Epidermal melanocyte (primary cell): ENCODE results near the gene EDN2.

Source experiments
- DNase-seq: peaks from one replicate; pipeline ENCODE4 v3.0.0; 2011; ENCODE audit warnings: low spot score; ENCODE audit not compliant: insufficient read length

EDN2 gene

DNA sequence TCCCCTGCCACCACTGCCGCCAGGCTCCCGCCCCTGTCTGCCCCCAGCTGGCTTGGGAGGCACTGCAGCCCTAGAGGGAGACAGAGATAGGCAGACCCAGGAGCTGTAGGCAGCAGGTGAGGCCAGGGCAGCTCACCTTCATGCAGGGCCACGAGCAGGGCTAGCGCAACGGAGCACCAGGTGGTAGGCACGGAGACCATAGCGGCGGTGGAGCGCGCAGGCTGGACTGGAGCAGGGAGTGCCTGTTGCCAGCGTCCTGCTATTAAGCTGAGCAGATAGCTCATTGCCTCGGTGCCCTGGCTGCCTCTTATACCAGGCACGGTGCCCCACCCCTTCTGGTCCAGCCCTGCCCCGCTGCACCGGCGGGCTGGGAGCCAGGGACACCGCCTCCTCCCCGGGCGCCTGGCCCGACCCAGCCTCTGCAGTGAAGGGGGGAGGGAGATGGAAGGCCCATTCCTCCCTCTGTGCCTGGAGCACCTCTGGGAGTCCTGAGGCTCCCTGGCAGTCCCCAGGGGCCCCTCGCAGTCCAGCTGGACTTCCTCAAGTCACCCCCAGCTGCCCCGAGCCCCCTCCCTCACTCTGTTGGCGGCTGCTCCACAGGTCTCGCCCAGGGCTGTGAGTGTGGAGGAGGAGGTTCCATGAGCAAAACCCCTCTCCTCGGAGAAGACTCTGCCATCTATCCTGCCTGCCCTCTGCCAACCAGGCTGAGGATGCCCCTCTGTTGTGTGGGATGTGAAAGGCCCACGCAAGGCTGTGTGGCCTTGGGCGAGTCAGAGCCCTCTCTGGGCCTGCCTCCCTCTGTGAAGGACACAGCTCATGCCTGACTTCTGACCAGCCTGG lies at the start of gene EDN2:
TSS of gene EDN2 (minus strand) at position 282 of the 840 bp plus-strand sequence. CDS start at position 200, 82 bp downstream.
- no peak for DNase-seq

DNA sequence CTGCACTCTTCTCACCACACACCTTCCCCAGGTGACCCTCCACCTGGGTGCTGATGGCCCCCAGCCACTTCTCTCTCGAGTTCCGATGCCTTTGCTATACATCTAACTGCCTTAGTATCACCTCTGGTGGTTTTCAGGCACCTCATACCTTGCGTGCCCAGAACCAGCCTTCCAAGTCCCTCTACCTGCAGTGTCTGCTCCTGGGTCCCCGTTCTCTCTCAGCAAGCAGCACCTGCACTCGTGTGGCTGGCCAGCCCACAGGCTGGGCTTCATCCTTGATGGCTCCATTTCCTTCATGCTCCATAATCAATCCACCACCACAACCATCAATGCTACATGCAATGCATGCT lies 49.2 kb upstream of the EDN2 start:
- no peak for DNase-seq

DNA sequence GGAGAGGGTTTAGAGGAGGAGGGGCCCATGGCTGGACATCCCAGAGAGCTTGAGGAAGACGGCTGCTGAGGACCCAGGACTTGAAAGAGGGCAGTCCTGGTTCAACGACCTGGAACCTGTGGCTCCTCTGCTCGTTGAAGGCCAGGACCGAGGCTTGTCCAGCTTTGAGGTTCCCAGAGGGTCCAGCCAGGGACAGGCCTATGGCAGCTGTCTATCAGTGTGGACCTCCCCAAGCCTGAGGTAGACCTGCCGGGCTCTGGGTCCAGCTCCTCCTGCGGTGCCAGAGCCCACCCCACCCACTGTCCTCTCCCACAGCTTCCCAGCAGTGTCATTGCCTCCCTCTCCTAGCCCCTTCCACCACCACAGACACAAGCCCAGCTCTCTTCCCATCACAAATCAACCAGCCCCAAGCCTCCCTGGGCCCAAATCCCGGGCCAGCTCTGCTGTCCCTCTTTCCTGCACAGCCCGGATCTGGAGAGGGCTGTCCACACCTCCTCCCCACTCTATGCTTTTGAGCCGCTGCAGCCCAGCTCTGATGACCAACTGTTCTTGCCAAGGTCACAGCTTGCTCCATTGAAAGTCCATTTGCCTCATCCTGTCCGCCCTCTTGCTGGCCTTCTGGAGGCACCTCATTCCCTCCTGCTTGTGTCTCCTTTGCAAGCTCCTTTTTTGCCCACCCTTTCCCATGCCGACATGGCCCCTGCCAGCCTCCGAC lies 48.7 kb upstream of the EDN2 start:
- no peak for DNase-seq

DNA sequence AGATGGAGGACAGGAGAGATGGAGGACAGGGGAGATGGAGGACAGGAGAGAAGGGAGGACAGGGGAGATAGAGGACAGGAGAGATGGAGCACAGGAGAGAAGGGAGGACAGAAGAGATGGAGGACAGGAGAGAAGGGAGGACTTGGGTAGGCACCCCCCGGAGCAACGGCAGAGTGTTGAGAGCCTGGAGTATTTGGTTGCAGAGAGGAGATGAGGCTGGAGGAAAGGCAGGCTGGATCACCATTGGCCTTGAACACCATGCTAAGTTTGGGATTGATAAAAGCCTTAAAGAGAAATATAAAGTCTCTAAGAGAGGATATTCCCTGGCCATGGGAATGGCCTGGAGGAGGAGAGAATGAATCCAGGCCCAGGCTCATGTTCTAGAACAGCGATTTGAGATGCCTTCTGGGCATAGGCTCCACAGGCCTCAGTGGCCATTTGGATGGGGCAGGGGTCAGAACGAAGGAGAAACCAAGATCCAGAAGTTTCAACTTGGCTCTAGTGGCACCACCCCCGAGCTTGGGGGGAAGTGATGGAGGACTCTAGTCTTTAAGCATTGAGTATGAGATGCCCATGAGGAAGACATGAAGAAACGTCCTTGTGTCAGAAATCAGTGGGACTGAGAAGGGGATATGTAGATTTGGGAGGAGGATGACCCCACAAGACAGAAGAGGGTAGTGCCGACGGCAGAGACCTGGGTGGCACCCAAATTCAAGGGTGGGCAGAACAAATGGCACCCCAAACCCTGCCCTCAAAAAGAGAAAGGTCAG lies 47.9 kb upstream of the EDN2 start:
- DNase-seq: no peak

DNA sequence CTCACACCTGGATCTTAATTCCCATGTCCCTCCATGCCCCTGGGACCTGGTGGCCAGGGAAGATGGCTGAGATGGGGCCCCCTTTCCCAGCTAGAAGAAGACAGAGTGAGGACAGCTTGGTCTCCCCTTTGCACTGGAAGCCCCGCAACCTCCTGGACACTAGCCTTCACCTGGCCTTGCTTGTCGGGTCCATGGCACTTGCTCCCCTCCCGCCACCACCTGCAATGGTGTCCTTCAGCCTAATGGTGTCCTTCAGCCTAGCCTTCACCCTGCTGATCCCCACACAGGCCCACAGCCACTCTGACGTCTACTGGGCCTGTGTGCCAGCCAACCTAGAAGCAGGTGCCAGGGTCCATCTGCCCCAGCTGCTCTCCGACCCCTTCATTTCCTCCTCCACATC lies 45.9 kb upstream of the EDN2 start:
- DNase-seq: no peak

DNA sequence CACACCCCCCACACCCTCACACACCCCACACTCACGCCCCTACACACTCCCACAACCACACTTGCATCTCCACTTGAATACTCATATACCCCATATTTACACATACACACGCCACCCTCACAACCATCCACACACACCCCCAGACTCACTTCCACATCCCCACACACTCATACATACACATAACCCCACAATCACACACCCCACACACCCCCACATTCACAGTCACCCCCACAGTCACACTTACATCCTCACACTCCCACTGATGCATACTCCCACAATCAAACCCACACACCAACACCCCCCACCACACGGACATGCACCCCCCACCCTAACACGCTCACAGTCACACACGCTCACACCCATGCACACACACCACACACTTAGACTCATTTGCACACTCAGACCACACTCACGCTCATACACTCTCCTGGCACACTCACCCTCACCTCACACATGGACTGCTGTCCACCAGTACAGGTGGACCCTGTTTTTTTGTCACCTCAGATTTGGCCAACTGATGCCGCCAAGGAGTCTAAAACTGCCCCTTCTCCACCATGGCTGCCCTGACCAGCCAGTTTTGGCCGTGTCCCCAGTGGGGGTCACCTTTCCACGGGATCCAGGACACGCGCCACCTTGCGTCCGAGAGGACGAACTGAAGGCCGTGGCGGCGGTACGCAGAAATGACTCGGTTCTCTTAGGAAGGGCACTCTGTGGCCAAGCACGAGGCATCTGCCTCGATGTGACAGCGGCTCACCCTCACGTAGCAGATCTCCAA lies 45.3 kb upstream of the EDN2 start:
- DNase-seq: no peak

DNA sequence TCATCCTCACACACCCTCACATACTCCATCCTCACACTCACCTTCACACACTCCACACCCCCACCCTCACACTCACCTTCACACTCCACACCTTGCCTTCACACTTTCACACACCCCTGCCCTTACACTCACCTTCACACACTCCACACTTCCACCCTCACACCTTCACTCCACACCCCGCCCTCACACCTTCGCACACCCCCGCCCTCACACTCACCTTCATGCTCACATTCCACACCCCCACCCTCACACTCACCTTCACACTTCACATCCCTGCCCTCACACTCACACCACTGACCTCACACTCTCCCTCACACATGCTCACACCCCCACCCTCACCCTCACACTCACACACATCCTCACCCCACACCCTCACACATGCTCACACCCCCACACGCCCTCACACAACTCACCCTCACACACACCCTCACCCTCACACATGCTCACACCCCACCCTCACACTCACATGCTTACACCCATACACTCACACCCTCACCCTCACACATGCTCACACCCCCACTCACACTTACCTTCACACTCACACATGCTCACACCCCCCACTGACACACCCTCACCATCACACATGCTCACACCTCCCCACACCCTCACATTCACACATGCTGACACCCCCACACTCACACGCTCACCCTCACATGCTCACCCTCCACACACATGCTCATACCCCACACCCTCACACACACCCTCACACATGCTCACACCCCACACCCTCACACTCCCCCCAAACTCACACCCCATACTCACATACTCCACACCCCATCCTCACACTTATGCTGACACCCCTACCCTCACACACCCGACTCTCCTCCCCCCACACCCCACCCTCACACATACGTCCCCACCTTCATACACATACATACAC lies 44.5 kb upstream of the EDN2 start:
- no peak for DNase-seq

DNA sequence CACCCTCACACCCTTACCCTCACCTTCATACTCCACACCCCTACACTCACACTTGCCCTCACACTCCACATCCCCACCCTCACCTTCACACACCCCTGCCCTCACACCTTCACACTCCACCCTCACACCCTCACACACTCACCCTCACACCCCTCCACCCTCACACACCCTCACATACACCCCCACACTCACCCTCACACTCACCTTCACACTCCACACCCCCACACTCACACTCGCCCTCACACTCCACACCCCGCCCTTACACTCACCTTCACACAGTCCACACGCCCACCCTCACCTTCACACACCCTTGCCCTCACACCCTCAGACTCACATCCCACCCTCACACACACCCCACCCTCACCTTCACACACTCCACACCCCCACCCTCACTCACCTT lies 43.6 kb upstream of the EDN2 start:
- no peak for DNase-seq

DNA sequence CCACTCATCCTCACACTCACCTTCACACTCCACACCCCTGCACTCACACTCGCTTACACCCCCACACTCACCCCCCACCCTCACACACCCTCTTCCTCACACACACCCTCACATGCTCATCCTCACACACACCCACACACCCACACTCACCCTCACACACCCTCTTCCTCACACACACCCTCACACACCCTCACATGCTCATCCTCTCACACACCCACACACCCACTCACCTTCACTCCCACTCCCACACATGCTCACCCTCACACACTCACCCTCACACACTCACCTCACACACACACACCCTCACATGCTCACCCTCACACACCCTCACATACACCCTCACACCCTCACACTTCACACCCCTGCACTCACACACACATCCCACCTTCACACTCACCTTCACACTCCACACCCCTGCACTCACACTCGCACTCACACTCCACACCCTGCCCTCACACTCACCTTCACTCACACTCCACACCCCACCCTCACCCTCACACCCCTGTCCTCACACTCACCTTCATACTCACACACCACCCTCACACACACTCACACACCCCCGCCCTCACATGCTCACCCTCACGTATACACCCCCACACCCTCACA lies 42.6 kb upstream of the EDN2 start:
- no peak for DNase-seq

DNA sequence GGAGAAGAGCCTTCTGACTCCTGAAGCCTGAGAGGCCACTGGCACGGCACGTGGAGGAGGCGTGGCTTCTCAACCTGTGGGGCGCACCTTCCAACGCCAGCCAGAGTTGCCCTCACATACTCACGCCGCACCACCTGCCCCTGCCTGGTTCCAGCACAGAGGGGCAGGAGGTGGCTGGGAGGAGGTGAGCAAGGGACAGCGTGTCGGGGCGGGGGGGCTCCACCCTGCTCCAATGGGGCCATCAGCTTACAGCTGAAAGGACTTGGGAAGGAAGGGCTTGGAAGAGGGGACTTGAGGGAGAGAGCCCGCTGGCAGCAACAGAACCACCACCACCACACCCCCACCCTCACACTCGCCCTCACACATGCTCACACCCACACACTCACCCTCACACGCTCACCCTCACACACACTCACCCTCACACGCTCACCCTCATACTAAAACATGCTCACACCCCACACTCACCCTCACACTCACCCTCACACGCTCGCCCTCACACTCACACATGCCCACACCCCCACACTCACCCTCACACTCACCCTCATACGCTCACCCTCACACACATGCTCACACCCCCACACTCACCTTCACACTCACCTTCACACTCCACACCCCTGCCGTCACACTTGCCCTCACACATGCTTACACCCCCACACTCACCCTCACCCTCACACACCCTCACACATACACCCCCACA lies 41.6 kb upstream of the EDN2 start:
- no peak for DNase-seq

DNA sequence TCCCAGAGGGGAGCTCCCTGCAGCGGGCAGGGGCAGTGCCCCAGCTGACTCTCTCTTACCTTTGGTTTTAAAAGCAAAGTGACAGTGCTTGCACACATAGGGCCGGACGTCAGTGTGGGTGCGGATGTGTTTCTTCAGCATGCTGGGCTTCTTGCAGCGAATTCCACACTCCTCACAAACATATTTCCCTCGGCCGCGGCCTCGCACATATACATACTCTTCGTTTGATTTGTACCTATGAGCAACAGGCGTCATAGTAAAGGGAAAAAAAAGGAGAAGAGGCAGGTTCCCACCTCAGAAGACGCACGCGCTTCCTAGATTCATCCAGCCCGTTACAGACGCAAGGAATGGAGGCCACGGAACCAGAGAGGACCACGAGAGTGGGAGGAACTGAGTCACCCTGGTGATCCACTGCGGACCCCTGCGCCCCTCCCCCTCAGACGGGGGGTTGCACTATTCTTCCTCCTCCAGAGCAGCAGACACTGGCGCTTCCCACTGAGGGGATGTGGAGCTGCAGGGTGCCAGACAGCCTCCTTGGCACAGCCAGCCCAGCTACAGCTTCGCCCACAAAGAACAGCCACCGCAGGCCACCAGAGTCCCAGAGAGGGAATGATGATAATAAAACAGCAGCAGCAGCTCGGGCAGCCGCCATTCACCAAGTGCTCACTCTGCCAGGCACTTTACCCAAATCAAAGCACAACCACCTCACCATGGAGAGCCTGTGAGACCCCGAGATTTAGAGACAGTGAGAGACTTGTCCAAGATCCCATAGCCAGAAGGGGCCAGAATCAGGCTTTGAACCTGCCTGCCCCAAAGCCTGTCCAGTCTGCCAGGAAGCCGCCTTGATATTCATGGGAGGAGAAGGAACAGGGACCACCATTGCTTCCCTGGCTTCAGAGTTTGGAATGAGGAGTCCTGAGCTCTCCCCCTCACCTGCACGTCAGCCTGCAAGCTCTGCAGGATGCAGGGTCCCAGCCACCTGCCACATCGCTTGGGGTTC lies 40.5 kb upstream of the EDN2 start:
- DNase-seq: no peak

DNA sequence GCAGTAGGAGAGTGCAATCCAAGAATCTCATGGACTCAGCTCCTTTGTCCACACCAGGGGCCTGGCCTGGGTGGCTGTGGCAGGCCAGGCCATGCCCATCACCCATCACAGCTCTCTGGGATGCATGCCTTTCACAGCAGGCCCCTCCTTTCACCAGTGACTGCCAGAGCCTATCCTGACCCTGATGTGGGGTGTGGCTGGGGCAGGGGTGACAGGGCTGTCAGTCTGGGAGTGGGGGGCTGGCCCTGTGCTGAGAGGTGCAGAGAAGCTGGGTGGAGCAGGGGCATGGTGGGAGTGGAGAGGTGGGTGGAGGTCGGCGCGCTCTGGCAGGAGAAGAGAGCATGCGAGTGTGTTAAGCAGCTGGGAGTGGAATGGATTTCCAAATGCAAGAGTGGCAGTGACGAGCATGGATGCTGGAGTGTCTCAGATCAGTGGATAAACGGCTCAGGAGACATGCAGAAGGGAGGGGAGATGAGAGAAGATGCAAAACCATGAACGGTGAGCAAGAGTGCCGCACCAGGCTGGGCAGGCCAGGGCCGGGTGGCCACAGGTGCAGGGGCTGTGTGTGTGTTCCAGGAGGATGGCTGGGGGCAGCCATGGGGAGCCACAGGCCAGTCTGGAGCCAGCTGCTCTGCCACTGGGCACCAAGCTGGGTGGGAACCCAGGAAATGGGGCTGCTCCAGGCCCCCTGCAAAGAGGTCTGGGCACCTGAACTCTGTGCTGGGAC lies 39.6 kb upstream of the EDN2 start:
- no peak for DNase-seq

DNA sequence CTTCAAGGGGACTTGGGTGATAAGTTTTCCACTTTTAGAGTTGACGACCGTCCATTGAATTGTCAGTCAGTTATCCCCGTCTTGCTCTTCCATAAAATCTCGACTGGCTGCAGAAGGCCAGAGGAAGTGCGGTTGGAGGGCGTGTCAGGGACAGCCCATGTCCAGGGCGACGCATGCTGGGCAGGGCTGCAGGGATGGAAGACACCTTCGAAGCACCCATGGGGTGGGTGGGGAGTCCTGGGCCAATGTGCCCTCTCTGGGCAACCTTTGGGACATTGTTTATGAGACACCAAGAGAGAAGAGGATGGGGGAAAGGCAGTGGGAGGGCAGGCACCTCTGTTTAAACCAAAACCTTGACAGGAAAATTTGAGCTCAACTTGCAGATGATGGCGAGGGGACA lies 38.6 kb upstream of the EDN2 start:
- no peak for DNase-seq

DNA sequence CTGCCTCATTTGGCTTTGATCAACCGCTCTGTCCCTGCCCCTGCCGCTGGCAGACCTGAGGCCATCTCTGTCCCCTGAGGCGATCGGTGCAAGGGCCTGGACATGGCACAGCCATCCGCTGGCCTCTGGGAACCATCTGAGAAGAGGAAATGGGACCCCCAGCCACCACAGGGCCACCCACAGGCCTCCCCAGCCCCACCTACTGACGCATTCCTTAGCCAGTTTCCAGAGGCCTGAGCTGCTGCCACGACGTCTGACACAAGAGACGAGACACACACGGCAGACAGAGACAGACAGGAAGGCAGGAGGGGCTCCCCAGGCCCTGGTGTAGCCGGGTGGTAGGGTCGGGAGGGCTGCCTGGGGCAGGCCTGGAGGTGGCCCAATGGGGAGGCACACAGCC lies 37.3 kb upstream of the EDN2 start:
- DNase-seq: no peak

DNA sequence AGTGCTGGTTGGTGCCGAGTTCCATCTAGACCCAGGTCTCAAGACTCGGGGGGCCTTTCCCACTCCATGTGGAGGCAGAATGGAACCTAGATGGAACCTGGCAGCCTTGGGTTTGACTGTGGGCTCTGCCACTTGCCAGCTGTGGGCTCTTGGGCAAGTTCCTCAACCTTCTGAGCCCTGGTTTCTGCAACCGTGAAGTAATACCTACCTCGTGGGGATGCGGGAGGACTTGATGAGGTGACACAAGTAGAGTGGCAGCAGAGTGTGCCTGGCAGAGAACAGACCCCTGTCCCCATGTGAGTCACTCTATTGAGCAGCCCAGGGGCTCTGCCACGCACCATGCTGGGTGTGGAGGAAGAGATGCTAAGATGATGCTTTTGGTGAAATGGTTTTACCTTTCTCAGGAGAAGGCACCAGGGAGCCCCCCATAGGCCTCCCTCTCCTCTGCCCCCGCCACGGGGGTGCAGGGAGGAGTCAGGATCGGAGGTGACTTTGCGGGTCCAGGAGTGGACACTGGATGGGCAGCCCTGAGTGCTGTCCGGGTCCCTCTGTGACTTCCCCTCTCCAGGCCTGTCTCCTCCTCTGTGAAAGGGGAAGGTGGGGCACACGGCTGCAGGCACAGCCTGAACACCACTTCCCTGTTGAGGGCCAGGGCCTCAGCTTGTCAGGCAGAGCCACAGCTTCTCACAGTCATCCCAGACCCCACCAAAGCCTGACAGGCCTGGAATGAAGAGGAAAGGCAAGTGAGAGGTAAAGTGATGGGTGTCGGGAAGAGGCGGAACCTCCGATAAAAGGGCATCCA lies 36.7 kb upstream of the EDN2 start:
- DNase-seq: no peak

DNA sequence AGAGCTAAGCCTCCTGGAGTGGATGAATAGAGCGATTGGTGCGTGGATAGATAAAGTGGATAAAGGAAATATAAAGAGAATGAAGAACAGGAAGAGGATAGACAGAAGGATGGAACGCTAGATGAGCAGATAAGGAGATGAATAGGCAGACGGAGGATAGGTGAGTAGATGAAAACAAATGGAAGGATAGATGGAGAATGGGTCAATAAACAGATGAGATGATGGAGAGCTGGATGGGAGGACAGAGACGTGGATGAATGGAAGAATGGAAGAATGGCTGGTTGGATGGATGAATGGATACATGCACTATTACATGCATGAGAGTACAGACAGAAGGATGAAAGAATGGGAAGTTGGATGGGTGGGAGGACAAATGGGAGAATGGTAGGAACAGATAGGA lies 35.2 kb upstream of the EDN2 start:
- DNase-seq: no peak

DNA sequence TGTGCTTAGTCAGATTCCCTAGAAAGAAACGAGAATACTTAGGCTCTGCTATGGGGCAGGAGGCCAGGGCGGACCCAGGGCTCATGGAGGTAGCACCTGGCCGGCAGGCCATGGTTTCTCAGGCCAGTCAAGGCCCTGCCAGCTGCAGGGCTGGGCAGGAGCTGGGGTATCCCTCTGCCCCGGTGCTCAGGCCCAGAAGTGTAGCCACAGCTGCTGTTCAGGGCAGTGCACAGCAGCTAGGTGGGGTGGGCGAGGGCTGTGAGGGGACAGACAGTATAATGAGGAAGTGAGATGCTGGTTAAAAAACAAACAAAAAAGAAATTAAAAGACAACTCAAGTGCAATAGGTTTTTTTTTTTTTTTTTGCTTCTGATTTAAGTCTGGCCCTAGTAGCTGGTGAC lies 34.0 kb upstream of the EDN2 start:
- DNase-seq: no peak
